ENCODE data around the gene AK5.

The AK5 gene

GRCh38 chr1:77562596-77563150 is 280.9 kb downstream of the AK5 start:
- H3K36me3 ChIP-seq (ENCODE audit: insufficient read depth, low read length) = peaks cover 38% of the 10 kb centered on the region
- no peak overlapping the region for H3K4me3 ChIP-seq (ENCODE audit: low read length)
- no peaks in the 10 kb centered on the region for H3K4me1 ChIP-seq (ENCODE audit: insufficient read depth, low read length)
- no peak overlapping the region for H3K9ac ChIP-seq (ENCODE audit: low read depth, low read length)
- H3K27ac ChIP-seq (ENCODE audit: low read depth, low read length) = no peak overlapping the region
- no peaks in the 10 kb centered on the region for H3K27me3 ChIP-seq (ENCODE audit: insufficient read depth, low read length)
- no peaks in the 10 kb centered on the region for H3K9me3 ChIP-seq (ENCODE audit: insufficient read depth, low read depth, low read length)
- WGBS = 87% methylated on average over 3 of the region's 3 CpGs

DNA sequence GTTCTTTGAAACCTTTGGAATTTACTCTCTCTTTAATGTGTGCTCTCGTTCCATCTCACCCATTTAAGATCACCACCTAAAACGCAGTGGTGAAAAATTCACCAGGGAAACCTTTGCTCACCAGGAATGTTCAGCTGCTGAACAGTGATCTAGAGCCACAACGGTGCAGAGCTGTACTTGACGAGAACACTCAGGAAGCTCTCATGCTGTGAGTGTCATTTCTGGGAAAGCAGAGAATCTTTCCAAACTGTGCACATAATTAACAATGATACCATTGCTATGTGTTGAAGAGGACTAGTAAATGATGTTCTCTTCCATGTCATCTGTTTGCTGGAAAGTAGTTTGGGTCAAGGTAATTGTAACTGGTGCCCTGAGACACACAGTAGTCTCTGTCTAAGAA is 283.5 kb downstream of the AK5 start:
- WGBS = 92% methylated on average over 4 of the region's 4 CpGs
- Histone ChIP-seq H3K27me3 (ENCODE audit: insufficient read depth, low read length) (no peaks in the 10 kb centered on the region), H3K36me3 (ENCODE audit: insufficient read depth, low read length) (peaks cover 59% of the 10 kb centered on the region), H3K27ac (ENCODE audit: low read depth, low read length) (no peak overlapping the region), H3K4me1 (ENCODE audit: insufficient read depth, low read length) (no peaks in the 10 kb centered on the region), H3K4me3 (ENCODE audit: low read length) (no peak overlapping the region), H3K9ac (ENCODE audit: low read depth, low read length) (no peak overlapping the region), H3K9me3 (ENCODE audit: insufficient read depth, low read depth, low read length) (no peaks in the 10 kb centered on the region)

DNA sequence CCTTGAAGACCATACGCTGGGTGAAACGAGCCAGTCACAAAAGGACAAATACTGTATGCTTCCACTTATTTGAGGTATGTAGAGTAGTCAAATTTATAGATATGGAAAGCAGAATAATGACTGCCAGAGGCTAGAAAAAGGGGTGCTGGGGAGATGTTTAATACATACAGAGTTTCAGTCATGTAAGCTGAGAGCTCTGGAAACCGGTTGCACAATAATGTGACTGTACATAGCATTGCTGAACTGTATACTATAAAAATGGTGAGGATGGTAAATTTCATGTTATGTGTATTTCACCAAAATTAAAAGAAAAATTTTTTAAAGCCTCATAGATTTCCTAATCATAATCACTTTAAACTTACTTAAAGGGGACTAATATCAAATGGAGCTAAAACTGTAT is 289.8 kb downstream of the AK5 start:
- H3K27ac ChIP-seq (ENCODE audit: low read depth, low read length) = no peak overlapping the region
- no peaks in the 10 kb centered on the region for H3K9me3 ChIP-seq (ENCODE audit: insufficient read depth, low read depth, low read length)
- WGBS = 97% methylated on average over 3 of the region's 3 CpGs
- no peak overlapping the region for H3K9ac ChIP-seq (ENCODE audit: low read depth, low read length)
- peaks cover 86% of the 10 kb centered on the region for H3K36me3 ChIP-seq (ENCODE audit: insufficient read depth, low read length)
- no peak overlapping the region for H3K4me3 ChIP-seq (ENCODE audit: low read length)
- no peaks in the 10 kb centered on the region for H3K4me1 ChIP-seq (ENCODE audit: insufficient read depth, low read length)
- H3K27me3 ChIP-seq (ENCODE audit: insufficient read depth, low read length) = no peaks in the 10 kb centered on the region

DNA sequence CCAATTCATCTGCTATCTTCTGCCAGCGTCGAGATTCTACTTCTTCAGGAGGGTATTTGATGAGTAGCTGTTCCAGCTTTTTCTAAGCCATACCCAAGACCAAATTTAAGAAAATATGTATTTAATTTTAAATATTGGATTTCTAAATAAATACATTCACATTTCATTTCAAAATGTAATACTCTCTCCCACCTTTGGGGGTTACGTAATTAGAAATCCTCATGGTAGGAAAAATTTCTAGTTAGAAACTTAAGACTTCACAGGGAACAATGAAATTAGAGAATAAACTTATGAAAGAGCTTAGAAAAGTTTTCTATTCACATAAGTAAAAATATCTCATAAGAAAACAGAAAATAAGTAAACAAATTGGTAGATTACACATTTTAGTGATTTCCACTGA is 297.7 kb downstream of the AK5 start:
- H3K9me3 ChIP-seq (ENCODE audit: insufficient read depth, low read depth, low read length) = no peaks in the 10 kb centered on the region

DNA sequence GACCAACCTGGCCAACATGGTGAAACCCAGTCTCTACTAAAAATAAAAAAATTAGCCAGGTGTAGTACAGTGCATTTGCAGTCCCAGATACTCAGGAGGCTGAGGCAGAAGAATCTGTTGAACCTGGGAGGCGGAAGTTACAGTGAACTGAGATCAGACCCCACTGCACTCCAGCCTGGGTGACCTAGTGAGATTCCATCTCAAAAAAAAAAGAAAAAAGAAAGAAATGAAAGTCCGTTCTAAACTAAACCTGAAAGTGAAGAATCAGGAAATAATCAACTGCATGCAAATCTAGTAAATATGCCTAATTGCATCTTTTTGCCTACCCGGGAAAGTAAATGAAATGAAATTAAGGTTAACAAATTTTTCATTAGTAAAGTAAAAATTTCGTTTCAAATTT is 301.1 kb downstream of the AK5 start:
- H3K4me1 ChIP-seq (ENCODE audit: insufficient read depth, low read length) = no peaks in the 10 kb centered on the region

More for the DNA sequence above, 297.7 kb downstream of the AK5 start:
- no peak overlapping the region for H3K27ac ChIP-seq (ENCODE audit: low read depth, low read length)
- H3K27me3 ChIP-seq (ENCODE audit: insufficient read depth, low read length) = no peaks in the 10 kb centered on the region
- H3K4me1 ChIP-seq (ENCODE audit: insufficient read depth, low read length) = no peaks in the 10 kb centered on the region
- H3K36me3 ChIP-seq (ENCODE audit: insufficient read depth, low read length) = peaks cover 85% of the 10 kb centered on the region
- no peak overlapping the region for H3K9ac ChIP-seq (ENCODE audit: low read depth, low read length)
- 100% methylated on average over 2 of the region's 3 CpGs for WGBS
- no peak overlapping the region for H3K4me3 ChIP-seq (ENCODE audit: low read length)

GRCh38 chr1:77583483-77583882 is 301.7 kb downstream of the AK5 start:
- no CpG with 5 or more reads among the region's 2 CpGs for WGBS
- Histone ChIP-seq H3K4me3 (ENCODE audit: low read length) (no peak overlapping the region), H3K9ac (ENCODE audit: low read depth, low read length) (no peak overlapping the region), H3K4me1 (ENCODE audit: insufficient read depth, low read length) (no peaks in the 10 kb centered on the region), H3K36me3 (ENCODE audit: insufficient read depth, low read length) (peaks cover 55% of the 10 kb centered on the region), H3K9me3 (ENCODE audit: insufficient read depth, low read depth, low read length) (no peaks in the 10 kb centered on the region), H3K27ac (ENCODE audit: low read depth, low read length) (no peak overlapping the region), H3K27me3 (ENCODE audit: insufficient read depth, low read length) (no peaks in the 10 kb centered on the region)

More for the DNA sequence above, 301.1 kb downstream of the AK5 start:
- Histone ChIP-seq H3K4me3 (ENCODE audit: low read length) (no peak overlapping the region), H3K27me3 (ENCODE audit: insufficient read depth, low read length) (no peaks in the 10 kb centered on the region), H3K36me3 (ENCODE audit: insufficient read depth, low read length) (peaks cover 57% of the 10 kb centered on the region), H3K9me3 (ENCODE audit: insufficient read depth, low read depth, low read length) (no peaks in the 10 kb centered on the region), H3K27ac (ENCODE audit: low read depth, low read length) (no peak overlapping the region), H3K9ac (ENCODE audit: low read depth, low read length) (no peak overlapping the region)
- 100% methylated on average over 2 of the region's 4 CpGs for WGBS

DNA sequence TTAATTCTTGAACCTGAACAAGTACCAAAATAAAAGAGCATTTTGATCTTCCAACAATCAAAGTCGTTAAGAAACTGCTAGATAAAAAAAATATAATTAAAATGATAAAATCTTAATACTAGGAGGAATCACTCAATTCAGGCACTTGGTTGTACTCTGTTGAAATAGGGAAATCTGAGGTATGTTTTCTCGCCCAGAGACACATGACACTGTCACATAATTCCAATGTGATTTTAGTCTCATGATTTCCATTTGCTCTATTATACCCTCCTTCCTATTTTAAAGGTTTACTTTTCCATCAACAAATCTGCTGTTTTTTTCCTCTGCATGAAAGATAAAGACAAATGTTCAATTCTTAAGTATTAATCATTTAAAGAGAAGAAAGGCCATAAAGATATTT is 303.1 kb downstream of the AK5 start:
- Histone ChIP-seq H3K36me3 (ENCODE audit: insufficient read depth, low read length) (peaks cover 41% of the 10 kb centered on the region), H3K27me3 (ENCODE audit: insufficient read depth, low read length) (no peaks in the 10 kb centered on the region), H3K4me3 (ENCODE audit: low read length) (no peak overlapping the region), H3K9ac (ENCODE audit: low read depth, low read length) (no peak overlapping the region), H3K9me3 (ENCODE audit: insufficient read depth, low read depth, low read length) (no peaks in the 10 kb centered on the region), H3K27ac (ENCODE audit: low read depth, low read length) (no peak overlapping the region), H3K4me1 (ENCODE audit: insufficient read depth, low read length) (no peaks in the 10 kb centered on the region)
- 91% methylated on average over 1 of the region's 2 CpGs for WGBS

- Histone ChIP-seq H3K9ac (ENCODE audit: low read depth, low read length) (no peak overlapping the region), H3K27me3 (ENCODE audit: insufficient read depth, low read length) (no peaks in the 10 kb centered on the region), H3K4me1 (ENCODE audit: insufficient read depth, low read length) (no peaks in the 10 kb centered on the region), H3K4me3 (ENCODE audit: low read length) (no peak overlapping the region), H3K9me3 (ENCODE audit: insufficient read depth, low read depth, low read length) (no peaks in the 10 kb centered on the region), H3K27ac (ENCODE audit: low read depth, low read length) (no peak overlapping the region), H3K36me3 (ENCODE audit: insufficient read depth, low read length) (peaks cover 33% of the 10 kb centered on the region)
- 97% methylated on average over 2 of the region's 2 CpGs for WGBS
Measured at GRCh38 chr1:77585610-77586314, 303.9 kb downstream of the AK5 start.

DNA sequence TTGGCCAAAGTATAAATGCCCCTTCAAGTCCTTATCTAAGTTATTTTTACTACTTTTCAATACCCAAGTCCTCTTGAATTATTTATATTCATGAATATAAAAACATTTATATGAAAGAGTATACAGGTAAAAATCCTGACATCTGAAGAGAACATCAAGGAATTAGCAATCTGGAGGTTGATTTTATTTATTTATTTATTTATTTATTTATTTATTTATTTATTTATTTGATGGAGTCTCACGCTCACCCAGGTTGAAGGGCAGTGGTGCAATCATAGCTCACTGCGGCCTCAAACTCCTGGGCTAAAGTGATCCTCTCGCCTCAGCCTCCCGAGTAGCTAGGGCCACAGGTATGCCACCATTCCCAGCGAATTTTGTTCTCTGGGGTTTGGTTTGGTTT is 307.4 kb downstream of the AK5 start:
- peaks cover 8% of the 10 kb centered on the region for H3K36me3 ChIP-seq (ENCODE audit: insufficient read depth, low read length)
- 94% methylated on average over 5 of the region's 5 CpGs for WGBS
- H3K4me1 ChIP-seq (ENCODE audit: insufficient read depth, low read length) = no peaks in the 10 kb centered on the region
- H3K27me3 ChIP-seq (ENCODE audit: insufficient read depth, low read length) = no peaks in the 10 kb centered on the region
- no peak overlapping the region for H3K27ac ChIP-seq (ENCODE audit: low read depth, low read length)
- H3K4me3 ChIP-seq (ENCODE audit: low read length) = no peak overlapping the region
- no peak overlapping the region for H3K9ac ChIP-seq (ENCODE audit: low read depth, low read length)
- no peaks in the 10 kb centered on the region for H3K9me3 ChIP-seq (ENCODE audit: insufficient read depth, low read depth, low read length)

DNA sequence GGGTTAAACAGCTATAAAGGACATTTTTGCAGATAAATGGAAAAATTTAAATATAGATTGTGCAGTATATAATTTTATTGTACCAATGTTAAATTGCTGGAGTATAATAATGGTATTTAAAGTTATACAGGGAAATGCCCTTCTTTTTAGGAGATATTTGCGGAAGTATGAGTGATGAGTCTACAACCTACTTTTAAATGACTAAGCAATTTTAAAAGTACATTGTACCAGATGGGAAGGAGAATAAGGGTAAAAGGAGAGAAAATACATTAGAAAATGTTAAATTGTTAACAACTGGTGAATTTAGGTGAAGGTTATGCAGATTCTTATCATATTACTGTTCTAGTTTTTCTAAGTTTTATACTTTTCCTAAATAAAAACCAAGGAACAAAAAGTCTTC is 308.8 kb downstream of the AK5 start:
- no peak overlapping the region for H3K9ac ChIP-seq (ENCODE audit: low read depth, low read length)
- no peak overlapping the region for H3K27ac ChIP-seq (ENCODE audit: low read depth, low read length)
- WGBS = 100% methylated on average over 1 of the region's 1 CpG
- H3K9me3 ChIP-seq (ENCODE audit: insufficient read depth, low read depth, low read length) = no peaks in the 10 kb centered on the region
- peaks cover 8% of the 10 kb centered on the region for H3K36me3 ChIP-seq (ENCODE audit: insufficient read depth, low read length)
- H3K4me3 ChIP-seq (ENCODE audit: low read length) = no peak overlapping the region
- no peaks in the 10 kb centered on the region for H3K27me3 ChIP-seq (ENCODE audit: insufficient read depth, low read length)
- H3K4me1 ChIP-seq (ENCODE audit: insufficient read depth, low read length) = no peaks in the 10 kb centered on the region

DNA sequence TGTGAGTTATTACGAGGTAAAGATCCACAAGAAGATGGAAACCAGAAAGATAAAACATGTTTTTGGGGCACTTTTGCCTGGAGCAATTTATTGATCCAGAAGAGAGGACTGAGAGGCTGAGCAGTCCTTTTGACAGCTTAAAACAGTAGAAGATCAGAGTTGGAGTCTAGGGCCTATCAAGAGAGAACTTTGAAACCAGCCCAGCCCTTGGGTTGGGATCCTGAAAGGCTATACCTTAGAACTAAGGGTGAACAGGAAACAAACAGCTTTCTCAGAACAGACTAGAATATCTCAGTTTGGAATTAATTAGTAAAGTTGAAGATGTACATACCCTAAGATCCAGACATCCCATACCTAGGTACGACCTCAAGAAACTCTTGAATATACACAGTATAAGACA is 311.1 kb downstream of the AK5 start:
- Histone ChIP-seq H3K4me3 (ENCODE audit: low read length) (no peak overlapping the region), H3K4me1 (ENCODE audit: insufficient read depth, low read length) (no peaks in the 10 kb centered on the region), H3K36me3 (ENCODE audit: insufficient read depth, low read length) (peaks cover 11% of the 10 kb centered on the region), H3K9ac (ENCODE audit: low read depth, low read length) (no peak overlapping the region), H3K9me3 (ENCODE audit: insufficient read depth, low read depth, low read length) (no peaks in the 10 kb centered on the region), H3K27ac (ENCODE audit: low read depth, low read length) (no peak overlapping the region), H3K27me3 (ENCODE audit: insufficient read depth, low read length) (no peaks in the 10 kb centered on the region)
- 90% methylated on average over 2 of the region's 2 CpGs for WGBS

Measured in HUES64 (cell line).